HT-29 (cell line): ENCODE results near the gene ARRDC3. TPM values are rescaled to one million over a fixed set of nuclear protein-coding genes. Genes with fewer than 3 reads are reported as not detected.
"Not testable (repeated sequence)": the region's sequence is repeated elsewhere in the genome, so short reads cannot be mapped to it uniquely, and the experiment has no call there.

Experiments used
- DNase-seq: peaks from one replicate; pipeline ENCODE4 v3.0.0-alpha.2; 2015; ENCODE audit warnings: low spot score
- total RNA-seq: library from RNA; depleted of rRNA; stranded (reverse); fragments of >200 nt; shearing (Covaris generic); gene quantifications from 2 replicates; pipeline ENCODE4 v1.2.3, GENCODE V29; 2014

ARRDC3 gene
- total RNA-seq, 1 experiment from 2014 or later: 32.0 TPM

DNA sequence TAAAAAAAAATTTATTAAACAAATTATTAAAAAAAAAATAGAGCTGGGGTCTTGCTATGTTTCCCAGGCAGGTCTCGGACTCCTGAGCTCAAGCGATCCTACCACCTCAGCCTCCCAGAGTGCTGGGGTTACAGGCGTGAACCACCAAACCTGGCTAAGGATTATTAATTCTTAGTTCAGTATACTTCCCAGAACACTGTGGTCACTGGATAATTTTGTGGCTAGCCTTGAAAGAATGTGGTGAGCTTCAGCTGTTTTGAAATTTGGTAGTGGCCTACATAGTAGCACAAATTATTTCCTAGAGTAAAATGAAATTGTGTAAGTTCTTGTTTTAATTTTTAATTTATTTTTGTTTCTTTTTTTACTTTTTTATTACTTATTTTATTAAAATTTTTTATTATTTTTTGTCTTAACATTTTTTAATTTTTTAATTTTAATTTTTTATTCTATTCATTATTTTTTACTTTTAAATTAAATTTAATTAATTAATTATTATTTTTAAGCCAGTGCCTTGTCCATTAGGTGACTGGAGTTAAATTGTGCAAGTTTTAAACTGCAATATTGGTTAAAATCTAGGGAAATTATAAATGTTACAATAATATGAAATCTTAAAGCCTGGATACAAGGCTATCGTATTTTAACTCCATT is 23.0 kb downstream of the ARRDC3 start:
- no peak for DNase-seq

- DNase-seq: no peak
These were observed 25.3 kb downstream of the ARRDC3 start for GRCh38 chr5:91357806-91358205.

GRCh38 chr5:91357012-91357634 is 26.0 kb downstream of the ARRDC3 start:
- DNase-seq: peak; percentile 69

- not testable (repeated sequence) for DNase-seq
These were observed 28.2 kb downstream of the ARRDC3 start for GRCh38 chr5:91354867-91355266.

DNA sequence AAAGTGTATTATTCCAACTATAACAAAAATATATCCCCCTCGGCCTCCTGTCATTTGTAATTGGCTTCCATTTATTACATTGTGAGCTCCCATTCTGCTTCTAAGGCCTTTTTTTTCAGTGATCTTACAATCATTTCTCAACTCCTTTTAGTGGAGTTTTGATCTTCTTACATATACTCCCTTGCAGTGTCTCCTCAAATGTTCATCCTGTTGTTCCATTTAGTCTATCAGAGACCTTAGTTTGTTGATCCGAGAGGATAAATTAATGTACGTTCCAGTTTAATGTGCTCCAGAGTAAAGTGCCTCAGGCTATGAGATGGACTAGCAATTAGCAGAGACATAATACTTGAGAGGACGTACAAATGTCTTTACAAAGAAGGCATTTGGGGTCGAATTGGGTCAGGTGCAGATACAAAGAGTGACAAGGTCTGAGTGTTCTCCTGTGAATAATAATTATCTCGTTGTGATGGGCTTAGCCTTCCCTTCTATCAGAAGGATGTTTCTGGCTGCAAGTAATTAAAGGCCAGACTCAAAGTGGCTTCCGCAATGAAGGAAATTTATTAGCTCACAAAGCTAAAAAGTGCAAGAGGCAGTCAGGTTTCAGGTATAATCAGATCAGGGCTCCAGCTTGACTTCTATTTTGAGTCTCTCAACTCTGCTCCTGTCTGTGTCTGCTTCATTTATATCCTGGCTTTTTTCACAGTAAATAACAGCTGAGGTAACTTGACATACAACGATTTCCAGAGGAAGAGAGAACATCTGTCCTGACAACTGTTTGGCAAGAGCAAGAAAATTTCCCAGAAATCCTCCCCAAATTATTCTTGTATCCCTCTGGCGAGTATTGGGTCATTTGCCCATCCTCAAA is 30.1 kb downstream of the ARRDC3 start:
- no peak for DNase-seq

GRCh38 chr5:91345461-91345860 is 37.7 kb downstream of the ARRDC3 start:
- no peak for DNase-seq

- not testable (repeated sequence) for DNase-seq
These were observed 38.4 kb downstream of the ARRDC3 start for GRCh38 chr5:91344661-91345200.

DNA sequence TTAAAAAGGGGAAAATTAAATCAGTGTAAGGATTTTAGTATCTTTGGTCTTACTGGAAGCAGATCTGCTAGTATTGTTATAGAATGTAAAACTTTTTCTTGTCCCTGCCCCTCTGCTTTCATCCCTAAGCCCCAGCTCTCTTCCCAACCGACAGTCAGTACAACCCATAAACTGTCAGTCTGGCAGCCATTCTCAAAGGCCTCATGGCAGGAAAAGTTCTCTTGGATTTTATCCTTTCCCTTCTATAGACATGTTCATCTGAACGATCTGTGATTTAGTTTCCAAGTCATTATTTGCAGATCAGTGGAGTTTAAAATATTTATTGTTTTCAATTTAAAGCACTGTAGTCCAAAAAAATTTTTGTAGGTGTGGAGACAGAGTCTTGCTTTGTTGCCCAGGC is 39.2 kb downstream of the ARRDC3 start:
- DNase-seq: no peak

DNA sequence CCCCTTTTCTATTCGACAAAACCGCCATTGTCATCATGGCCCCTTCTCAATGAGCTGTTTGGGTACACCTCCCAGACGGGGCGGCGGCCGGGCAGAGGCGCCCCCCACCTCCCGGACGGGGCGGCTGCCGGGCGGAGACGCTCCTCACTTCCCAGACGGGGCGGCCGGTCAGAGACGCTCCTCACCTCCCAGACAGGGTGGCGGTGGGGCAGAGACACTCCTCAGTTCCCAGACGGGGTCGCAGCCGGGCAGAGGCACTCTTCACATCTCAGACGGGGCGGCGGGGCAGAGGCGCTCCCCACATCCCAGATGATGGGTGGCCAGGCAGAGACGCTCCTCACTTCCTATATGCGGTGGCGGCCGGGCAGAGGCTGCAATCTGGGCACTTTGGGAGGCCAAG is 40.2 kb downstream of the ARRDC3 start:
- DNase-seq: not testable (repeated sequence)

DNA sequence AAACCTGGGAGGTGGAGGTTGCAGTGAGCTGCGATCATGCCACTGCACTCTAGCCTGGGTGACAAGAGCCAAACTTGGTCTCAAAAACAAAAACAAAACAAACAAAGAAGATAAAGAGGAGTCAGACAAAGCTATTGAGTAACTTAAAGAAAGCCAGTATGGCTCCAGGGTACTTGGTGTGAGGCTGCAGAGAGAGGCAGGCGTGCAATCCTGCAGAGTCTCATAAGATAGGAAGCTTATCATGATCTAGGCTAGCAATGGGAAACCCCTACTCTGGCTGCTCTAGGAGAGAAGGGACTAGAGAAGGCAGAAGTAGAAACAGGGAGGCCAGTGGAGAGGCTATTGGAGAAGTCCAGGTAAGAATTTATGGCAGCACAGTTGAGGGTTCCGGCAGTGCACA is 42.0 kb downstream of the ARRDC3 start:
- DNase-seq: no peak

GRCh38 chr5:91340532-91340931 is 42.6 kb downstream of the ARRDC3 start:
- no peak for DNase-seq

- no peak for DNase-seq
These were observed 43.9 kb downstream of the ARRDC3 start for GRCh38 chr5:91339063-91339705.

- DNase-seq: peak; percentile 71
These were observed 50.7 kb downstream of the ARRDC3 start for GRCh38 chr5:91332267-91333045.

DNA sequence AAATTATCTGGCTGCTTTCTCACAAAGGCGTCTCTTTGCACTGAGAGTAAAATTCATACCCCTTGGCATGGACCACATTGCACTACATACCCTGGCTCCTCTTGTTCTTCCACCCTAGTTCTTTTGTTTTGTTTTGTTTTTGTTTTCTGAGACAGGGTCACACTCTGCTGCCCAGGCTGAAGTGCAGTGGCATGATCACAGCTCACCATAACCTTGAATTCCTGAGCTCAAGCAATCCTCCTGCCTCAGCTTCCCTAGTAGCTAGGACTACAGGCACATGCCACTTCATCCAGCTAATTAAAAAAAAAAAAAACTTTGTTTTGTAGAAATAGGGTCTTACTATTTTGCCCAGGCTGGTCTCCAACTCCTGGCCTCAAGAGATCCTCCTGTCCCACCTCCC is 51.4 kb downstream of the ARRDC3 start:
- DNase-seq: no peak

DNA sequence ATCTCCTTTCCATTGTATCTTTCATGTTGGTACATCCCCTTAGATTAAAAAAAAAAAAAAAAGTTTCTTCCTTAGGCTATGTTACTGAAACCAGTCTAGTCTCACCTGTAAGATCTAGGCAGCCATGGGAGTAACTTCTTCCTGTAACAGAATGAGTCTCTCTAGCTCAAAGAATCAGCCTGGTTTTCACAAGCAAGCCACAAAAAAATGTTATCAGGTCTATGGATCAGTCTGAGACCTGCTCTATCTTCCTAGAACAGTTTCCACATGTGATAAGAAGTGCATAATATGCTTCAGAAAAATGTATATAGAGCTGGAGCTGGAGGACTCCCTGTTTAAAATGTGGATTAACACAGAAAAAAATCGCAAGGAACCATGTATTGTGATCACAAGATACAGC is 53.8 kb downstream of the ARRDC3 start:
- no peak for DNase-seq

GRCh38 chr5:91328743-91329142 is 54.4 kb downstream of the ARRDC3 start:
- DNase-seq: no peak

GRCh38 chr5:91322981-91323380 is 60.1 kb downstream of the ARRDC3 start:
- DNase-seq: not testable (repeated sequence)

- DNase-seq: no peak
These were observed 63.5 kb downstream of the ARRDC3 start for GRCh38 chr5:91319667-91320066.

DNA sequence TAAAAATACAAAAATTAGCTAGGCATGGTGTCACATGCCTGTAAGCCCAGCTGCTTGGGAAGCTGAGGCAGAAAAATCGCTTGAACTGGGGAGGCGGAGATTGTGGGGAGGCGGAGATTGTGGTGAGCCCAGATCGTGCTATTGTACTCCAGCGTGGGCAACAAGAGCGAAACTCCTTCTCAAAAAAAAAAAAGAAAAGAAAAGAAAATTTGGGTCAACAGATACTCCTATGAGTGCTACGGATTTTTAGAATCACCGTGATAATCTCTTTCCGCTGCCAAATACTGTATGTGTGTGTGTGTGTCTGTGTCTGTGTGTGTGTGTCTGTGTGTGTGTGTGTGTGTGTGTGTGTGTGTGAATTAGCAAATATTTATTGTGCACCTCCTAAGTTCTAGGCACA is 64.4 kb downstream of the ARRDC3 start:
- no peak for DNase-seq
